K562 (cell line): Measurements from ENCODE around the gene SUFU. TPM values are rescaled to one million over a fixed set of nuclear protein-coding genes. Genes with fewer than 3 reads are reported as not detected.

ENCODE experiments used
- ATAC-seq: fragments of 200-7000 bp; cut with Tn5 transposase; 3 replicates; pipeline ENCODE4 v1.9.1; 2020; ENCODE audit warnings: moderate library complexity
- BruUV-seq: library from RNA; stranded (reverse); fragments of 400-500 nt; replicated peaks from 2 replicates; lab custom pipeline; 2021; lab: Mats Ljungman, UMichigan
- CTCF ChIA-PET: fragments of 300-600 bp; formaldehyde crosslinking; extraction: SDS; loops from one replicate; lab custom pipeline; 2021; ENCODE audit warnings: low intra/inter-chr PET ratio; lab: Yijun Ruan, JAX
- POLR2A ChIA-PET: fragments of 300-600, 350-650 bp; sonication (Branson Sonifier 250); formaldehyde crosslinking; extraction: SDS; loops from one replicate; lab custom pipeline; 2021; ENCODE audit warnings: antibody characterized with exemption, inconsistent platforms; lab: Yijun Ruan, JAX
- DNase-seq, 4 experiments: peaks; one replicate each; pipeline versions ENCODE4 v3.0.0 to v3.0.0-alpha.2; 2011 to 2018; ENCODE audit warnings: low spot score in 3 of 4, mixed read lengths in 3 of 4; ENCODE audit errors: extremely low read depth in 1 of 4
- FAIRE-seq: peaks from 2 replicates; lab custom pipeline; 2011; peaks lifted over from hg19 to GRCh38; lab: Jason Lieb, UNC
- H2AFZ ChIP-seq: 2 replicates; pipeline ENCODE4 v1.6.0; 2011; ENCODE audit warnings: low read depth, low read length, control low read depth, inconsistent platforms
- H3K27ac ChIP-seq: fragments of 200-600 bp; 3 replicates; pipeline ENCODE4 v1.8.0; 2011; ENCODE audit warnings: low read depth, mild to moderate bottlenecking, control low read depth, inconsistent platforms, low read length, moderate library complexity, mixed read lengths; ENCODE audit errors: extremely low read depth
- H3K27me3 ChIP-seq, 2 experiments: fragments of 300-600 bp in 1 of 2; 2 replicates in 1 of 2; 3 replicates in 1 of 2; pipeline versions ENCODE4 v1.6.0 to v1.8.0; 2011; ENCODE audit warnings: inconsistent platforms in 2 of 2, low read length in 2 of 2, mild to moderate bottlenecking in 1 of 2, mixed read lengths in 1 of 2, moderate library complexity in 1 of 2; ENCODE audit not compliant: control insufficient read depth in 2 of 2, insufficient read depth in 2 of 2
- H3K36me3 ChIP-seq: fragments of 300-600 bp; 3 replicates; pipeline ENCODE4 v1.8.0; 2011; ENCODE audit warnings: mild to moderate bottlenecking, low read length, inconsistent platforms; ENCODE audit not compliant: control insufficient read depth, insufficient read depth
- H3K4me1 ChIP-seq, 2 experiments: fragments of 200-600 bp in 1 of 2; replicated peaks in 1 of 2; 2 replicates in 1 of 2; 3 replicates in 1 of 2; pipeline versions ENCODE4 v1.5.1 to v1.8.0; 2011; ENCODE audit warnings: inconsistent platforms in 2 of 2, low read length in 2 of 2, mild to moderate bottlenecking in 1 of 2, mixed read lengths in 1 of 2, moderate library complexity in 1 of 2; ENCODE audit not compliant: control insufficient read depth in 2 of 2, insufficient read depth in 2 of 2
- H3K4me2 ChIP-seq: 2 replicates; pipeline ENCODE4 v1.6.1; 2011; ENCODE audit warnings: low read length, control low read depth, inconsistent platforms, mixed read lengths; ENCODE audit not compliant: insufficient read depth
- H3K4me3 ChIP-seq: fragments of 200-600 bp; sonication (generic), shearing (Covaris generic); 2 replicates; pipeline ENCODE4 v1.5.1; 2016; ENCODE audit warnings: control low read depth, inconsistent platforms
- H3K79me2 ChIP-seq: fragments of 200-600 bp; 3 replicates; pipeline ENCODE4 v1.8.0; 2011; ENCODE audit warnings: low read length, inconsistent platforms; ENCODE audit not compliant: control insufficient read depth, insufficient read depth
- H3K9ac ChIP-seq, 2 experiments: 2 replicates each; pipeline versions ENCODE4 v1.6.0 to v1.6.1; 2011; ENCODE audit warnings: low read depth in 2 of 2, low read length in 2 of 2, control low read depth in 1 of 2, inconsistent platforms in 1 of 2, mild to moderate bottlenecking in 1 of 2, mixed read lengths in 1 of 2; ENCODE audit not compliant: insufficient read depth in 1 of 2
- H3K9me1 ChIP-seq: one replicate; pipeline ENCODE4 v1.6.0; 2011; ENCODE audit warnings: inconsistent platforms, mild to moderate bottlenecking, low read length, moderate library complexity; ENCODE audit not compliant: control insufficient read depth, insufficient read depth
- H3K9me3 ChIP-seq: replicated peaks from 2 replicates; pipeline ENCODE4 v1.5.1; 2011; ENCODE audit warnings: low read depth, low read length, inconsistent platforms; ENCODE audit not compliant: control insufficient read depth, insufficient read depth
- H4K20me1 ChIP-seq: replicated peaks from 2 replicates; pipeline ENCODE4 v1.6.1; 2011; ENCODE audit warnings: low read length, inconsistent platforms, mixed read lengths; ENCODE audit not compliant: control insufficient read depth, insufficient read depth
- RBFOX2 ChIP-seq: fragments of 200-400 bp; formaldehyde crosslinking; IDR thresholded peaks from 2 replicates; pipeline ENCODE4 v1.6.1; 2017; ENCODE audit warnings: low read depth, mild to moderate bottlenecking, low read length, moderate library complexity
- THAP12 ChIP-seq: fragments of 250-450 bp; sonication (Bioruptor Pico); IDR thresholded peaks from 2 replicates; pipeline ENCODE4 v1.9.0; 2021; ENCODE audit warnings: mild to moderate bottlenecking, inconsistent platforms
- THAP7 ChIP-seq: fragments of 250-450 bp; sonication (Bioruptor Pico); IDR thresholded peaks from 2 replicates; pipeline ENCODE4 v1.5.0; 2021
- ZNF23 ChIP-seq: fragments of 250-450 bp; sonication (Bioruptor Pico); IDR thresholded peaks from 2 replicates; pipeline ENCODE4 v1.4.0; 2020; ENCODE audit warnings: mild to moderate bottlenecking
- WGBS: fragments of 100-300 bp; shearing (Covaris generic); methylation state at CpG from one replicate; pipeline ENCODE4 v1.1.6; 2016; ENCODE audit warnings: low coverage, mixed read lengths; ENCODE audit not compliant: insufficient coverage; ENCODE audit errors: missing lambda C conversion rate; 5-methylcytosine and 5-hydroxymethylcytosine counted together
- in situ Hi-C: fragments of 300-500 bp; cut with MboI; formaldehyde crosslinking; loops from 4 replicates; pipeline ENCODE4 v1.15.0; 2018; ENCODE audit warnings: inconsistent platforms, mixed read lengths
- intact Hi-C: fragments of 100-400 bp; cut with micrococcal nuclease; formaldehyde crosslinking; loops from 2 replicates; pipeline ENCODE4 v1.14.2; 2022
- polyA plus RNA-seq, 8 experiments: library from polyadenylated mRNA; depleted of rRNA in 4 of 8; stranded (reverse) in 5 of 8; unstranded in 3 of 8; fragments of >200 nt; fragmentation: Nextera tagmentation in 2 of 8; fragmentation: Illumina TruSeq in 1 of 8; extraction: Ambion mirVana in 2 of 8; extraction: Trizol in 1 of 8; gene quantifications; 2 replicates each; pipeline versions ENCODE4 v1.2.1 to v1.2.3, GENCODE V29; 2011 to 2014; ENCODE audit warnings: inconsistent platforms in 1 of 8, missing spikeins in 1 of 8
- total RNA-seq, 7 experiments: library from RNA; depleted of rRNA in 6 of 7; stranded (reverse); fragments of >200 nt in 6 of 7; fragmentation: Illumina TruSeq in 2 of 7; extraction: Trizol in 2 of 7; gene quantifications; 2 replicates each; pipeline versions ENCODE4 v1.2.1 to v1.2.3, GENCODE V29; 2011 to 2021; ENCODE audit warnings: low replicate concordance in 1 of 7

SUFU gene
- total and polyA plus RNA-seq, 9 of the 15 experiments (the other 6 are each of a cell fraction or from before 2014, with no cell fraction given) = 0.59 to 6.3 (median 0.82) TPM

GRCh38 chr10:102654566-102654965, 150.8 kb downstream of the SUFU start (continued):
- TF ChIP-seq THAP12 (CRISPR knock-in tag) = no peak

GRCh38 chr10:102654969-102655368, 151.2 kb downstream of the SUFU start:
- Histone ChIP-seq H4K20me1 (no peaks in the 10 kb centered on the region), H3K9me3 (no peaks in the 10 kb centered on the region), H3K9me1 (no peaks in the 10 kb centered on the region), H3K27ac (no peak overlapping the region), H3K4me1 (peaks cover 0 to 29% of the 10 kb centered on the region in 2 experiments; a peak in 2 of 5 replicates), H2AFZ (no peak overlapping the region), H3K36me3 (peaks cover 59% of the 10 kb centered on the region; the same call in 2 of the 3 replicates), H3K79me2 (peaks cover 29% of the 10 kb centered on the region), H3K27me3 (no peaks in the 10 kb centered on the region), H3K4me2 (no peak overlapping the region)
- WGBS = 98% methylated on average over 7 of the region's 12 CpGs
- DNase-seq = no peak
- no TSS peak for BruUV-seq
- no peak for FAIRE-seq
- in situ Hi-C loops = no loop called here
- CTCF ChIA-PET = no interaction called here
- intact Hi-C loops = no loop called here
- TF ChIP-seq THAP7 (CRISPR knock-in tag) (no peak), RBFOX2 (0 out of 2 replicates have a peak, but pooled peaks have one; percentile 29), ZNF23 (no peak)
- TF ChIP-seq, all 486 proteins: peak for 1
- ATAC-seq = no peak
- Histone ChIP-seq H3K4me3 (no peak overlapping the region), H3K9ac (no peak overlapping the region)
- POLR2A ChIA-PET = interaction anchor here (0.9 to 7.3 kb wide), 2 partner anchors 8 to 122 kb away, joined by 3 to 60 read pairs; partner anchors contain the start of gene TRIM8
